Endodermal cell (in vitro differentiated cells): Measurements from ENCODE around the gene TEF. TPM values are rescaled to one million over a fixed set of nuclear protein-coding genes. Genes with fewer than 3 reads are reported as not detected.

Experiments
- DNase-seq: peaks from one replicate; pipeline ENCODE4 v3.0.0-alpha.2; 2017
- H3K27ac ChIP-seq: 2 replicates; pipeline ENCODE4 v1.5.1; 2013; ENCODE audit warnings: mild to moderate bottlenecking, low read depth, low read length, moderate library complexity
- H3K27me3 ChIP-seq: 2 replicates; pipeline ENCODE4 v1.6.1; 2013; ENCODE audit warnings: mild to moderate bottlenecking, low read length, moderate library complexity; ENCODE audit not compliant: insufficient read depth, control insufficient read depth, poor library complexity, severe bottlenecking
- H3K36me3 ChIP-seq: 2 replicates; pipeline ENCODE4 v1.7.0; 2013; ENCODE audit warnings: mild to moderate bottlenecking, low read length, moderate library complexity; ENCODE audit not compliant: control insufficient read depth, insufficient read depth
- H3K4me1 ChIP-seq: one replicate; pipeline ENCODE4 v1.7.0; 2013; ENCODE audit warnings: low read length; ENCODE audit not compliant: control insufficient read depth, insufficient read depth
- H3K4me3 ChIP-seq: 2 replicates; pipeline ENCODE4 v1.5.1; 2013; ENCODE audit warnings: mild to moderate bottlenecking, low read length, moderate library complexity
- H3K9ac ChIP-seq: 2 replicates; pipeline ENCODE4 v1.6.1; 2013; ENCODE audit warnings: mild to moderate bottlenecking, low read length, moderate library complexity; ENCODE audit not compliant: poor library complexity, severe bottlenecking; ENCODE audit errors: extremely low read depth
- H3K9me3 ChIP-seq: 2 replicates; pipeline ENCODE4 v1.6.1; 2013; ENCODE audit warnings: mild to moderate bottlenecking, low read length, moderate library complexity; ENCODE audit not compliant: control insufficient read depth
- H3K27ac Mint-ChIP-seq: 2 replicates; pipeline ENCODE4 v1.8.0; 2020; ENCODE audit warnings: mixed read lengths
- H3K27me3 Mint-ChIP-seq: 2 replicates; pipeline ENCODE4 v1.8.0; 2021; ENCODE audit warnings: mild to moderate bottlenecking, mixed read lengths; ENCODE audit not compliant: insufficient read depth
- H3K36me3 Mint-ChIP-seq: 2 replicates; pipeline ENCODE4 v1.8.0; 2020; ENCODE audit warnings: low read depth, mixed read lengths
- H3K4me1 Mint-ChIP-seq: 2 replicates; pipeline ENCODE4 v1.8.0; 2020; ENCODE audit warnings: mixed read lengths
- H3K4me3 Mint-ChIP-seq: 2 replicates; pipeline ENCODE4 v1.8.0; 2020; ENCODE audit warnings: mild to moderate bottlenecking, moderate library complexity, mixed read lengths
- H3K9me3 Mint-ChIP-seq: 2 replicates; pipeline ENCODE4 v1.8.0; 2020; ENCODE audit warnings: mild to moderate bottlenecking, mixed read lengths
- CTCF ChIP-seq: fragments of 200-600 bp; sonication (generic); conservative IDR thresholded peaks from 2 replicates; pipeline ENCODE4 v1.5.0; 2021; ENCODE audit warnings: antibody characterized with exemption, mild to moderate bottlenecking
- WGBS, 2 experiments: methylation state at CpG; one replicate each; pipeline versions ENCODE4 v1.1.5 to v1.1.7; 2013; ENCODE audit warnings: missing lambda C conversion rate in 2 of 2, mixed read lengths in 1 of 2; ENCODE audit not compliant: insufficient coverage in 1 of 2, insufficient read length in 1 of 2; 5-methylcytosine and 5-hydroxymethylcytosine counted together
- total RNA-seq, 2 donors: library from RNA; stranded (reverse); fragmentation: NEBNext Ultra II Directional in 1 of 2; extraction: Animal tissue kit (Norgen Biotek cat#: 25700) in 1 of 2; gene quantifications; 2 replicates in 1 of 2; 3 replicates in 1 of 2; pipeline ENCODE4 v1.2.1, GENCODE V29; 2021

The TEF gene
- total RNA-seq, 2 donors from 2014 or later = 4.7 to 7.9 TPM

DNA sequence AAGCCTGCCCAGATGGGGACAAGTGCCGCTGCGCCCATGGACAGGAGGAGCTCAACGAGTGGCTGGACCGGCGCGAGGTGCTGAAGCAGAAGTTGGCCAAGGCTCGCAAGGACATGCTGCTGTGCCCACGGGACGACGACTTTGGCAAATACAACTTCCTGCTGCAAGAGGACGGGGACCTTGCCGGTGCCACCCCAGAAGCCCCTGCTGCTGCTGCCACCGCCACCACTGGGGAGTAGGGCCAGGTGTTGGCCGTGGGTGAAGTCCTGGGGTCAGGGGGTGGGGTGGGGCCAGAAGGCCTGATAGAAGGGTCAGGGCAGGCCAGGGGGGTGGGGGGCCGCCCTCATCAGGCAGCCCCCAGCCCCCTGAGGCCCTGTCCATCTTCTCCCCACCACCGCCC is 24.6 kb upstream of the TEF start:
- H3K9ac ChIP-seq = no peak overlapping the region
- Mint-ChIP-seq H3K27ac (no peak overlapping the region), H3K4me3 (no peak overlapping the region), H3K4me1 (peaks cover 13% of the 10 kb centered on the region), H3K9me3 (no peaks in the 10 kb centered on the region), H3K27me3 (no peaks in the 10 kb centered on the region), H3K36me3 (peaks cover 35% of the 10 kb centered on the region)
- no peak overlapping the region for H3K4me3 ChIP-seq
- no peak overlapping the region for H3K27ac ChIP-seq
- DNase-seq = no peak
- 92 to 95% methylated on average over 10 to 16 of the region's 16 CpGs for WGBS, 2 experiments
- no peaks in the 10 kb centered on the region for H3K9me3 ChIP-seq
- no peak for TF ChIP-seq CTCF
- H3K36me3 ChIP-seq = peaks cover 21% of the 10 kb centered on the region
- peaks cover 10% of the 10 kb centered on the region for H3K4me1 ChIP-seq
- no peaks in the 10 kb centered on the region for H3K27me3 ChIP-seq

DNA sequence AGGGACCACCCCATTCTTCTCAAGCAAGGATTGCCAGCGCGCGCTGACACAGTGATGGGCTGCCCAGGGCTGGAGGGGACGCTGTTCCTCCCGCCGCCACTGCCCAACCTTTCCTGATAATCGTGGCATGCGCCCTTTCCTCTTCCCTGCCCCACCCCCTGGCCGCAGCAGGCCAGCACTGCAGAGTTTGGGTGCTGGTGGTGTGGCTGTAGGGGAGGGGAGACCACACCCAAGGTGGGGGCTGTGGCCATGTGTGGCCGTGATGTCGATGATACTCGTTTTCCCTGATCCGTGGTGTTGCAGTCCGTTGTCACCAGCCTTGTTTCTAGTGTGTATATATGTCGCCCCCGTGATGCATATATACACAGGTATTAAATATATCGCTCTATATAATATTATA is 22.8 kb upstream of the TEF start:
- Mint-ChIP-seq H3K36me3 (peaks cover 24% of the 10 kb centered on the region), H3K4me1 (peaks cover 13% of the 10 kb centered on the region), H3K4me3 (no peak overlapping the region), H3K9me3 (no peaks in the 10 kb centered on the region), H3K27ac (no peak overlapping the region), H3K27me3 (no peaks in the 10 kb centered on the region)
- Histone ChIP-seq H3K27me3 (no peaks in the 10 kb centered on the region), H3K36me3 (peaks cover 17% of the 10 kb centered on the region), H3K4me1 (peaks cover 10% of the 10 kb centered on the region), H3K4me3 (no peak overlapping the region), H3K9me3 (no peaks in the 10 kb centered on the region), H3K9ac (no peak overlapping the region), H3K27ac (no peak overlapping the region)
- no peak for TF ChIP-seq CTCF
- no peak for DNase-seq
- 94 to 97% methylated on average over 9 to 13 of the region's 17 CpGs for WGBS, 2 experiments

- Mint-ChIP-seq H3K4me3 (no peak overlapping the region), H3K4me1 (peaks cover 13% of the 10 kb centered on the region), H3K36me3 (peaks cover 19% of the 10 kb centered on the region), H3K9me3 (no peaks in the 10 kb centered on the region), H3K27me3 (no peaks in the 10 kb centered on the region), H3K27ac (peak overlapping the region; percentile 84)
- Histone ChIP-seq H3K27me3 (no peaks in the 10 kb centered on the region), H3K36me3 (peaks cover 12% of the 10 kb centered on the region), H3K4me3 (no peak overlapping the region), H3K9me3 (no peaks in the 10 kb centered on the region), H3K4me1 (peaks cover 13% of the 10 kb centered on the region), H3K27ac (peak overlapping the region; percentile 57), H3K9ac (no peak overlapping the region)
- 90 to 100% methylated on average over 1 to 4 of the region's 4 CpGs for WGBS, 2 experiments
- no peak for DNase-seq
- no peak for TF ChIP-seq CTCF
Measured at GRCh38 chr22:41359376-41359775, 22.4 kb upstream of the TEF start.
